ENCODE data around the gene ZMIZ1. TPM values are rescaled to one million over a fixed set of nuclear protein-coding genes. Genes with fewer than 3 reads are reported as not detected.

The ZMIZ1 gene
- polyA plus RNA-seq, 1 donor from 2014 or later, result 26.8 TPM

DNA sequence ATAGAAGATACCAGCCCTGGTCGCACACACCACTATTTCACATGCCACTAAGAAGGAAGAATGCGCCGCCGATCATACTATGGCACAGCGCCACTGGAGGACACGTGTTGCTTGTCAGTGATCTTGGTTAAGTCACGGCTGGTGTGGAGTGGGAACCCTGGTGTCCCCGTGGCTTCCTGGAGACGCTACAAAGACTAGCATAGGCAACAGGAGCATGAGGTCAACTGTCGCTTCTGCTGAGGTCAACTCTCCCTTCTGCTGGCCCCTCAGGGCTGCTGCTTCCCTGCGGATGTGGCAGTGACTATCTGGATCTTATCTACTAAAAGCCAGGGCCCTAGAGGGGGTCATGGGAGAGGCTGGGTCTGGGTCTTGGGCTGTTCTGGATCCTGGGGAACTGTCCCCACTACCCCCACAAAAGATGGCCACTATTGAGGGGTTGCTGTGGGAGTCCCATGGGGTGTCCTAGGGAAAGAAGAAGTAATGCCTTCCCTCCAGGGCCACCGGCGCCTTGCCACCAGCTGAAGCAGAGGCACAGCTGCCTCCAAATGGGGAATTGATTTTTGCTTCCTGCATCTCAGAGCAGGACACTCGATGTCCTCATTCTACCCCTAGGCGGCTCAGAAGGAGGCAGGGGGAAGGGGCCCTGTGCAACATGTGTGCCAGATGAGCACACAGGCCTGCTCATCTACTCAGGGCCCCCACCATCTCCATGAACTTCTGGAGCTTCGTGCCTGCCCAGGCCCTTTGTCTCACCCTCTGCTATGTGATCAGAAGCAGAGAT is 201.9 kb downstream of the ZMIZ1 start:
- Histone ChIP-seq H3K9ac (ENCODE audit: low read length) (no peak overlapping the region), H3K4me3 (ENCODE audit: low read length) (no peak overlapping the region), H3K79me2 (replicated peaks; ENCODE audit: insufficient read depth, low read length) (peaks cover 80% of the 10 kb centered on the region), H3K36me3 (ENCODE audit: insufficient read depth, low read length) (peaks cover 6% of the 10 kb centered on the region), H3K27ac (ENCODE audit: low read length) (peak overlapping the region; percentile 63), H2AFZ (ENCODE audit: low read depth, low read length) (no peak overlapping the region), H3K27me3 (ENCODE audit: insufficient read depth, low read depth, low read length) (no peaks in the 10 kb centered on the region), H3K4me2 (ENCODE audit: low read length) (no peak overlapping the region), H3K9me2 (ENCODE audit: insufficient read depth, low read length) (no peaks in the 10 kb centered on the region), H4K20me1 (ENCODE audit: insufficient read depth) (peaks cover 65% of the 10 kb centered on the region), H3K9me3 (ENCODE audit: low read length) (no peaks in the 10 kb centered on the region), H3F3A (ENCODE audit: insufficient read depth, low read length, poor library complexity, severe bottlenecking) (no peaks in the 10 kb centered on the region)
- TF ChIP-seq POLR2AphosphoS5 (IDR thresholded peaks at IDR 0.05) (no peak), RAD21 (conservative IDR thresholded peaks at IDR 0.05) (no peak), EP300 (conservative IDR thresholded peaks at IDR 0.05; ENCODE audit: poor library complexity, severe bottlenecking) (no peak), SMC3 (conservative IDR thresholded peaks at IDR 0.05; ENCODE audit: poor library complexity) (no peak), EZH2 (IDR thresholded peaks at IDR 0.05; ENCODE audit: borderline replicate concordance, insufficient read depth, low read length, poor library complexity, severe bottlenecking) (no peak), MXI1 (conservative IDR thresholded peaks at IDR 0.05; ENCODE audit: poor library complexity, severe bottlenecking) (no peak), TAF1 (IDR thresholded peaks at IDR 0.05; ENCODE audit: low read depth) (no peak)
- TF ChIP-seq, protein P1, sequence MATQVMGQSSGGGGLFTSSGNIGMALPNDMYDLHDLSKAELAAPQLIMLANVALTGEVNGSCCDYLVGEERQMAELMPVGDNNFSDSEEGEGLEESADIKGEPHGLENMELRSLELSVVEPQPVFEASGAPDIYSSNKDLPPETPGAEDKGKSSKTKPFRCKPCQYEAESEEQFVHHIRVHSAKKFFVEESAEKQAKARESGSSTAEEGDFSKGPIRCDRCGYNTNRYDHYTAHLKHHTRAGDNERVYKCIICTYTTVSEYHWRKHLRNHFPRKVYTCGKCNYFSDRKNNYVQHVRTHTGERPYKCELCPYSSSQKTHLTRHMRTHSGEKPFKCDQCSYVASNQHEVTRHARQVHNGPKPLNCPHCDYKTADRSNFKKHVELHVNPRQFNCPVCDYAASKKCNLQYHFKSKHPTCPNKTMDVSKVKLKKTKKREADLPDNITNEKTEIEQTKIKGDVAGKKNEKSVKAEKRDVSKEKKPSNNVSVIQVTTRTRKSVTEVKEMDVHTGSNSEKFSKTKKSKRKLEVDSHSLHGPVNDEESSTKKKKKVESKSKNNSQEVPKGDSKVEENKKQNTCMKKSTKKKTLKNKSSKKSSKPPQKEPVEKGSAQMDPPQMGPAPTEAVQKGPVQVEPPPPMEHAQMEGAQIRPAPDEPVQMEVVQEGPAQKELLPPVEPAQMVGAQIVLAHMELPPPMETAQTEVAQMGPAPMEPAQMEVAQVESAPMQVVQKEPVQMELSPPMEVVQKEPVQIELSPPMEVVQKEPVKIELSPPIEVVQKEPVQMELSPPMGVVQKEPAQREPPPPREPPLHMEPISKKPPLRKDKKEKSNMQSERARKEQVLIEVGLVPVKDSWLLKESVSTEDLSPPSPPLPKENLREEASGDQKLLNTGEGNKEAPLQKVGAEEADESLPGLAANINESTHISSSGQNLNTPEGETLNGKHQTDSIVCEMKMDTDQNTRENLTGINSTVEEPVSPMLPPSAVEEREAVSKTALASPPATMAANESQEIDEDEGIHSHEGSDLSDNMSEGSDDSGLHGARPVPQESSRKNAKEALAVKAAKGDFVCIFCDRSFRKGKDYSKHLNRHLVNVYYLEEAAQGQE (IDR thresholded peaks at IDR 0.05; ENCODE audit: borderline replicate concordance), result no peak
- TF ChIP-seq, protein P2, sequence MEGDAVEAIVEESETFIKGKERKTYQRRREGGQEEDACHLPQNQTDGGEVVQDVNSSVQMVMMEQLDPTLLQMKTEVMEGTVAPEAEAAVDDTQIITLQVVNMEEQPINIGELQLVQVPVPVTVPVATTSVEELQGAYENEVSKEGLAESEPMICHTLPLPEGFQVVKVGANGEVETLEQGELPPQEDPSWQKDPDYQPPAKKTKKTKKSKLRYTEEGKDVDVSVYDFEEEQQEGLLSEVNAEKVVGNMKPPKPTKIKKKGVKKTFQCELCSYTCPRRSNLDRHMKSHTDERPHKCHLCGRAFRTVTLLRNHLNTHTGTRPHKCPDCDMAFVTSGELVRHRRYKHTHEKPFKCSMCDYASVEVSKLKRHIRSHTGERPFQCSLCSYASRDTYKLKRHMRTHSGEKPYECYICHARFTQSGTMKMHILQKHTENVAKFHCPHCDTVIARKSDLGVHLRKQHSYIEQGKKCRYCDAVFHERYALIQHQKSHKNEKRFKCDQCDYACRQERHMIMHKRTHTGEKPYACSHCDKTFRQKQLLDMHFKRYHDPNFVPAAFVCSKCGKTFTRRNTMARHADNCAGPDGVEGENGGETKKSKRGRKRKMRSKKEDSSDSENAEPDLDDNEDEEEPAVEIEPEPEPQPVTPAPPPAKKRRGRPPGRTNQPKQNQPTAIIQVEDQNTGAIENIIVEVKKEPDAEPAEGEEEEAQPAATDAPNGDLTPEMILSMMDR (IDR thresholded peaks at IDR 0.05; ENCODE audit: poor library complexity, severe bottlenecking), result no peak

DNA sequence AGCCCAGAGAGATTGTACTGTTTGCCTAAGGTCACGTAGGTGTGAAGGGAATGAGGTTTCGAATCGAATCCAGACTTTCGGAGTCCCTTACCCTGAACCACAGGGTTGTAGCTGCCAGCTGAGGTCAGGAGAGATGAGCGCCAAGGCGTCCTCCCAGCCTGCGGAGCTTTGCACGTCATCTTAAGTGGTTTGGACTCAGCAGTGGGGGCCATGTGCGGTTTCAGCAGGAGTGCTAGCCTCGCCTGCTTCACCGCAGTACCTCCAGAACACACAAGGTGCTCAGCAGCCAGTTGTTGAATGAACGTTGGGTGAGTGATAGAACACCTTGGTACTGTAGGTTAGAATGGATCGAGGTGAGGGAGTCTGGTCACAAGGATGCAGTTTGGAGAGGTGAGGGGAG is 203.6 kb downstream of the ZMIZ1 start:
- Histone ChIP-seq H3K9ac (ENCODE audit: low read length) (no peak overlapping the region), H3K27ac (ENCODE audit: low read length) (no peak overlapping the region), H3K27me3 (ENCODE audit: insufficient read depth, low read depth, low read length) (no peaks in the 10 kb centered on the region), H3K9me2 (ENCODE audit: insufficient read depth, low read length) (no peaks in the 10 kb centered on the region), H3K4me2 (ENCODE audit: low read length) (no peak overlapping the region), H3F3A (ENCODE audit: insufficient read depth, low read length, poor library complexity, severe bottlenecking) (no peaks in the 10 kb centered on the region), H3K79me2 (replicated peaks; ENCODE audit: insufficient read depth, low read length) (peaks cover 63% of the 10 kb centered on the region), H3K4me3 (ENCODE audit: low read length) (no peak overlapping the region), H2AFZ (ENCODE audit: low read depth, low read length) (no peak overlapping the region), H3K36me3 (ENCODE audit: insufficient read depth, low read length) (peaks cover 6% of the 10 kb centered on the region), H4K20me1 (ENCODE audit: insufficient read depth) (peaks cover 59% of the 10 kb centered on the region), H3K9me3 (ENCODE audit: low read length) (no peaks in the 10 kb centered on the region)
- TF ChIP-seq, protein P2 (IDR thresholded peaks at IDR 0.05; ENCODE audit: poor library complexity, severe bottlenecking), result no peak
- TF ChIP-seq SMC3 (conservative IDR thresholded peaks at IDR 0.05; ENCODE audit: poor library complexity), result no peak
- TF ChIP-seq, protein P1 (IDR thresholded peaks at IDR 0.05; ENCODE audit: borderline replicate concordance), result no peak
- no peak for TF ChIP-seq TAF1 (IDR thresholded peaks at IDR 0.05; ENCODE audit: low read depth)
- TF ChIP-seq RAD21 (conservative IDR thresholded peaks at IDR 0.05), result no peak
